Measurements from ENCODE around the gene ROR1.

DNA sequence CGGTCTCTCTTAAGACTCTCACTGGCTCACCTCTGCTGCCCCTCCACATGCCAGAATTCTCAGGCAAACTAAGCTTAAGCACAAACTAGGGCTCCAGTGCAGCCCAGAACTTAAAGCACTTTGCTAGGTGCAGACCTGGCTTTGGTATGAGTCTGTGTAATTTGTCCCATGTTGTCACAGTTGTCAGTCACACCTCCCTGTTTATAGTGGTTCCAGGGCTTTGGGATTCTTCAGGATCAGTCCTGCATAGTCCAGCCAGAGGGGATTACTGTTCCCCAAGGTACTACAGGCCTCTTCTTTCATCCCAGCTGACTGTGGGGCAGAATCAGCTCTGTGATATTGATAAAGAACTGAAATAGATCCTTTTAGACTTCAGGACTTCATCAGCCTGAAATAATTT is 324.6 kb downstream of the ROR1 start:
- TF ChIP-seq BCL11A (tag by site-specific recombination; IDR thresholded peaks at IDR 0.05; ENCODE audit: low read depth) = no peak
- TF ChIP-seq ZNF561 (tag by site-specific recombination; IDR thresholded peaks at IDR 0.05; ENCODE audit: borderline replicate concordance) = no peak
- TF ChIP-seq, protein P1, sequence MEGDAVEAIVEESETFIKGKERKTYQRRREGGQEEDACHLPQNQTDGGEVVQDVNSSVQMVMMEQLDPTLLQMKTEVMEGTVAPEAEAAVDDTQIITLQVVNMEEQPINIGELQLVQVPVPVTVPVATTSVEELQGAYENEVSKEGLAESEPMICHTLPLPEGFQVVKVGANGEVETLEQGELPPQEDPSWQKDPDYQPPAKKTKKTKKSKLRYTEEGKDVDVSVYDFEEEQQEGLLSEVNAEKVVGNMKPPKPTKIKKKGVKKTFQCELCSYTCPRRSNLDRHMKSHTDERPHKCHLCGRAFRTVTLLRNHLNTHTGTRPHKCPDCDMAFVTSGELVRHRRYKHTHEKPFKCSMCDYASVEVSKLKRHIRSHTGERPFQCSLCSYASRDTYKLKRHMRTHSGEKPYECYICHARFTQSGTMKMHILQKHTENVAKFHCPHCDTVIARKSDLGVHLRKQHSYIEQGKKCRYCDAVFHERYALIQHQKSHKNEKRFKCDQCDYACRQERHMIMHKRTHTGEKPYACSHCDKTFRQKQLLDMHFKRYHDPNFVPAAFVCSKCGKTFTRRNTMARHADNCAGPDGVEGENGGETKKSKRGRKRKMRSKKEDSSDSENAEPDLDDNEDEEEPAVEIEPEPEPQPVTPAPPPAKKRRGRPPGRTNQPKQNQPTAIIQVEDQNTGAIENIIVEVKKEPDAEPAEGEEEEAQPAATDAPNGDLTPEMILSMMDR (tag by site-specific recombination; IDR thresholded peaks at IDR 0.05) = no peak
- TF ChIP-seq ZSCAN16 (tag by site-specific recombination; IDR thresholded peaks at IDR 0.05) = no peak
- TF ChIP-seq ZNF530 (tag by site-specific recombination; IDR thresholded peaks at IDR 0.05; ENCODE audit: low read depth) = no peak

Data from HEK293 (cell line).